Activated CD4-positive, alpha-beta T cell treated with anti-CD3 and anti-CD28 coated beads, Interleukin-2, amount 10 ng/mL, durations not matched to agents 24 days and 14 days (primary cell): Measurements from ENCODE around the gene BICC1. TPM values are rescaled to one million over a fixed set of nuclear protein-coding genes. Genes with fewer than 3 reads are reported as not detected.
"Not testable (repeated sequence)": the region's sequence is repeated elsewhere in the genome, so short reads cannot be mapped to it uniquely, and the experiment has no call there.

Source experiments
- DNase-seq: peaks from one replicate; pipeline ENCODE4 v3.0.0; 2022
- H3K27ac Mint-ChIP-seq: one replicate; pipeline ENCODE4 v1.8.0; 2022; ENCODE audit warnings: mild to moderate bottlenecking, mixed read lengths
- H3K27me3 Mint-ChIP-seq: one replicate; pipeline ENCODE4 v1.8.0; 2022; ENCODE audit warnings: mixed read lengths
- H3K36me3 Mint-ChIP-seq: one replicate; pipeline ENCODE4 v1.8.0; 2022; ENCODE audit warnings: low read depth, mild to moderate bottlenecking, mixed read lengths
- H3K4me1 Mint-ChIP-seq: one replicate; pipeline ENCODE4 v1.8.0; 2021; ENCODE audit warnings: mixed read lengths
- H3K4me3 Mint-ChIP-seq: one replicate; pipeline ENCODE4 v1.8.0; 2022; ENCODE audit warnings: mild to moderate bottlenecking, moderate library complexity, mixed read lengths
- H3K9me3 Mint-ChIP-seq: one replicate; pipeline ENCODE4 v1.8.0; 2021; ENCODE audit warnings: mixed read lengths
- intact Hi-C: fragments of 100-400 bp; cut with micrococcal nuclease; formaldehyde crosslinking; loops from one replicate; pipeline ENCODE4 v1.15.1; 2023
- total RNA-seq: library from RNA; stranded (reverse); gene quantifications from 2 replicates; pipeline ENCODE4 v1.2.3, GENCODE V29; 2022

Gene BICC1
- total RNA-seq, 1 donor from 2014 or later, result not detected

DNA sequence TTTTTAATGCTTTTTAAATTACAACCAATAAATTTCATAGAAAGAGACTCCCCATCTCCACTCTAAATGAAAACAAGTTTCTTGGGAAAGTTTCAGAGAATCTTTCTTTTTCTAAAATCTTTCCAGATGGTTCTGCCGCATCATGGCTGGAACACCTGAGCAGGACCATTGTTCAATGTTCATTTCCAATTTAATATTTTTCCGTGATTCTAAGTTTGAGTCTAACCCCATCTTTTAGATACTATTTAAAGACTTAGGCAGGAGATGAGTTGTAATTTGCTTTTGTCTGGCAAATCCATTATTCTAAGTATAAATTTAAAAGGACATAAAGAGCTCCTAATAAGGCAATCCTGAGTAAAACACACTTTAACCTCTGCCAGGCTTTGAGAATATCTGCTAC lies 325.2 kb downstream of the BICC1 start:
- DNase-seq, result no peak
- no peak overlapping the region for H3K27ac Mint-ChIP-seq
- no peak overlapping the region for H3K4me3 Mint-ChIP-seq
- H3K36me3 Mint-ChIP-seq, result no peaks in the 10 kb centered on the region
- H3K9me3 Mint-ChIP-seq, result no peaks in the 10 kb centered on the region
- intact Hi-C loops, result no loop called here
- H3K4me1 Mint-ChIP-seq, result no peaks in the 10 kb centered on the region
- H3K27me3 Mint-ChIP-seq, result no peaks in the 10 kb centered on the region

DNA sequence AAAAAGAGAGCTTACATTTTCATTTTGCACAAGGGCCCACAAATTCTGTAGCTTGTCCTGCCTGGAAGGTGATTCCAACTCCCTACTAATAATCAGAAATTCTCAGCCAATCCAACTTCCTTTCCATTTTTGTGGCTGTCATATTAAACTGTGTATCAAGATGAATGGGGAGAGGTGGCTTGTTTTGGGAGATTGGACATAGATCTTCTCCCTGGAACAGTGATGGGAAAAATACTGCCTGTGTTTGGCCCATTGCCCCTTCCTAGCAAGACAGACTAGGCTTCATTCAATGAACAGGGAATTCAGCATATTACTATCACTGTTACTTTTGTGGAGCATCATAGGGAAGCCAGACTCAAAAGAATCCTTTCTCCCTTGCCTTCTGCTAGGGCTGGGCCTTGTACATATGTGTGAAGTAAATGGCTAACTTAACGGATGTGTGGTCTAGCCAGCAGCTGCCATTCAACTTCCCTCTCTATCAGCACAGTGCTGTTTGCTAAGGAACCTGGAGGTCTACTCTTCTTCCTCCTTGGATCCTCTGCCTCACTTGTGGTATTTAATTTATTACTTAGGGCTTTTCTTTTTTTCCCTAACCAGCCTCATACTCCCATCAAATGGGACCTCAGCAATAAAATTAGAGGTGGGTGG lies 326.0 kb downstream of the BICC1 start:
- intact Hi-C loops, result no loop called here
- no peak for DNase-seq
- H3K9me3 Mint-ChIP-seq, result no peaks in the 10 kb centered on the region
- H3K27ac Mint-ChIP-seq, result no peak overlapping the region
- no peak overlapping the region for H3K4me3 Mint-ChIP-seq
- no peaks in the 10 kb centered on the region for H3K4me1 Mint-ChIP-seq
- H3K36me3 Mint-ChIP-seq, result no peaks in the 10 kb centered on the region
- no peaks in the 10 kb centered on the region for H3K27me3 Mint-ChIP-seq

DNA sequence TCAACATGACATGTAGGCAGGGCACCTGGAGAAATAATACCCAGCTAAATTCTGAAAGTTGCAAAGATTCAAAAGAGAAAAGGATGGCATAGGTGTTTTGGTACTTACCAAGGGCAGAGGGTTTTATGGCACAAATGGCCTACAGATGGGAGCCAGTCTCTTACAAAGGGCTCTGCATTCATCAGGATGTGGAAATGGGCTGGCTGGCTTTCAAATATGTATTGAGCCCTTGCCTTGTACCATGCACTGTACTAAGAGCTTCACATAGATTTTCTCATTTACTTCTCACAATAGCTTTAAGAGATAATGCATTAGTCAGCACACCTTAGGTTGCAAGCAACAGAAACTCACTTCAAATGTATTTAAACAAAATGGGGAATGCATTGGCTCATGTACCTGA lies 327.1 kb downstream of the BICC1 start:
- no peak for DNase-seq
- Mint-ChIP-seq H3K27ac (no peak overlapping the region), H3K4me3 (no peak overlapping the region), H3K36me3 (no peaks in the 10 kb centered on the region), H3K27me3 (no peaks in the 10 kb centered on the region), H3K4me1 (no peaks in the 10 kb centered on the region), H3K9me3 (no peaks in the 10 kb centered on the region)
- intact Hi-C loops, result no loop called here

DNA sequence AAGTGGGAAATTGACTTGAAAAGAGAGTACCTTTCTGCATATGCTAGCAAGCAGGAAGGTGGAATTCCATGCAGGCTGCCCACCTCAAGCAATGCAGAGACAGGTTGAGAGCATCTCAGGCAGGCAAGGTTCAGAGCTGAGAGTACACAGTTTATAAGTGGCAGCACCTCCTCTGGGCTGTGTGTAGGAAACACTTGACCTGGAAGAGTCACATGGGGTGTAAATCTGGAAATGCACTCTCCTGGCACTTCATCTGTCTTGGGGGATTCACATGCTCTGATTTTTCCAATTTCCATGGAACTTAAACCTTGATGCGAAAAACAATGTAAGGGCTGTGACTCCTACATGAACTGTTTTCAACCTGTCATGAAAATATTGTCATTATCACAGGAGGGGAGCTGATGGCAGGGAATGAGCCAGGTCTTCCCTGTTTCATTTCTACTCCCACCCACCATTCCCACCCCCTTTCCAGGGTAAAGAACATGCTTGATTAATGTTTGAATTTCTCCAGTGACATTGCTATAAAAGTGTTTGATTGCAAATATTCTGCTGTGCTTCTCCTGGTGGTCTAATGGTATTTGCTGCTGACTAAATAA lies 328.3 kb downstream of the BICC1 start:
- intact Hi-C loops, result no loop called here
- no peak overlapping the region for H3K4me3 Mint-ChIP-seq
- no peaks in the 10 kb centered on the region for H3K27me3 Mint-ChIP-seq
- H3K36me3 Mint-ChIP-seq, result no peaks in the 10 kb centered on the region
- no peaks in the 10 kb centered on the region for H3K4me1 Mint-ChIP-seq
- H3K9me3 Mint-ChIP-seq, result no peaks in the 10 kb centered on the region
- H3K27ac Mint-ChIP-seq, result no peak overlapping the region
- DNase-seq, result no peak

- no peak for DNase-seq
- Mint-ChIP-seq H3K27me3 (no peaks in the 10 kb centered on the region), H3K27ac (no peak overlapping the region), H3K4me3 (no peak overlapping the region), H3K36me3 (no peaks in the 10 kb centered on the region), H3K4me1 (no peaks in the 10 kb centered on the region), H3K9me3 (no peaks in the 10 kb centered on the region)
- intact Hi-C loops, result no loop called here
These were observed 330.2 kb downstream of the BICC1 start for GRCh38 chr10:58842860-58843376.

GRCh38 chr10:58843760-58844159 lies 331.1 kb downstream of the BICC1 start:
- H3K27ac Mint-ChIP-seq, result no peak overlapping the region
- no peak overlapping the region for H3K4me3 Mint-ChIP-seq
- intact Hi-C loops, result no loop called here
- DNase-seq, result no peak
- H3K9me3 Mint-ChIP-seq, result no peaks in the 10 kb centered on the region
- no peaks in the 10 kb centered on the region for H3K36me3 Mint-ChIP-seq
- no peaks in the 10 kb centered on the region for H3K4me1 Mint-ChIP-seq
- H3K27me3 Mint-ChIP-seq, result no peaks in the 10 kb centered on the region

GRCh38 chr10:58844680-58845079 lies 332.0 kb downstream of the BICC1 start:
- no peaks in the 10 kb centered on the region for H3K36me3 Mint-ChIP-seq
- H3K4me3 Mint-ChIP-seq, result no peak overlapping the region
- no peaks in the 10 kb centered on the region for H3K27me3 Mint-ChIP-seq
- no peaks in the 10 kb centered on the region for H3K9me3 Mint-ChIP-seq
- no peaks in the 10 kb centered on the region for H3K4me1 Mint-ChIP-seq
- intact Hi-C loops, result no loop called here
- DNase-seq, result no peak
- no peak overlapping the region for H3K27ac Mint-ChIP-seq

DNA sequence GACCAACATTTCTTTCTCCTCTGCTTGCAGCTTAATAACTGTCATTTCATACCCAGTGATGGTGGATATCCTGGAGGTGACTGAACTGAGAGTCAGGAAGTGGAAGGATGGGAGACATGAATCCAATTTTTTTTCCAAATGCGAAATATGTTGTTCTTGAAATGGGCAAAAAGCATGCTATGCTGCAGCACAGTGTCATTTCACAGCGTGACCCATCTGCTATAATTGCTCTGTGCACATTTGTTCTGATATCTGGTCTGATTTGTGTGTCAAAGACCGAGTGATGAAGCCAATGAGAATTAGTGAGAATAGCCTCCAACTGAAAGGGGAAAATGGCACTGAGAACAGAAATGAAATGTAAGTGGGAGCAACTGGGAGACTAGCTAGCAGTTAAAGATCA lies 334.2 kb downstream of the BICC1 start:
- intact Hi-C loops, result no loop called here
- Mint-ChIP-seq H3K4me1 (no peaks in the 10 kb centered on the region), H3K36me3 (no peaks in the 10 kb centered on the region)

DNA sequence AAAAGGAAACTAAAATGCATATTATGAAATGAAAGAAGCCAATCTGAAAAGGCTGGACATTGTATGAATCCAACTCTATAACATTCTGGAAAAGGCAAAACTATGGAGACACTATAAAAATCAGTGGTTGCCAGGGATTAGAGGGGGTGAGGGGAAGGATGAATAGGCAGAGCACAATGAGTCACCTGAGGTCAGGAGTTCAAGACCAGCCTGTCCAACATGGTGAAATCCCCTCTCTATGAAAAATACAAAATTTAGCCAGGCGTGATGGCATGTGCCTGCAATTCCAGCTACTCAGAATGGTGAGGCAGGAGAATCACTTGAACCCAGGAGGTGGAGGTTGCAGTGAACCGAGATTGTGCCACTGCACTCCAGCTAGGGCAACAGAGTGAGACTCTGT lies 338.9 kb downstream of the BICC1 start:
- Mint-ChIP-seq H3K36me3 (no peaks in the 10 kb centered on the region), H3K27me3 (no peaks in the 10 kb centered on the region), H3K4me3 (no peak overlapping the region), H3K27ac (no peak overlapping the region), H3K9me3 (no peaks in the 10 kb centered on the region), H3K4me1 (no peaks in the 10 kb centered on the region)
- intact Hi-C loops, result no loop called here
- no peak for DNase-seq

More for the DNA sequence above, 334.2 kb downstream of the BICC1 start:
- no peak for DNase-seq
- Mint-ChIP-seq H3K4me3 (no peak overlapping the region), H3K9me3 (no peaks in the 10 kb centered on the region), H3K27ac (no peak overlapping the region), H3K27me3 (no peaks in the 10 kb centered on the region)

DNA sequence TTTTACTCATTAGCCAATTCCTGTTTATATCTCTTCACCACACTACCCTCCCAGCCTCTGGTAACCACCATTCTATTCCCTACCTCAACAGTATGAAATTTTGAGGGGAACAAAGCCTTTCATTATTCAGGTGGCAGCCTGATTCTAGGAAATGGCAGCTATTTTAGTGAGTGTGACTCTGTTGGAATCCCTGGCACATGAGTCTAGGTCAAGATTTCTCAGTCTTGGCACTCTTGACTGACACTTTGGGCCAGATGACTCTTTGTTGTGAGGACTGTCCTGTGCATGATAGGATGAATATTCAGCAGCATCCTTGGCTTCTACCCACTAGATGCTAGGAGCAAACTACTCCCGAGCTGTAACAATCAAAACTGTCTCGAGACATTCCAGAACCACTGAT lies 341.0 kb downstream of the BICC1 start:
- intact Hi-C loops, result no loop called here
- no peak for DNase-seq

GRCh38 chr10:58854811-58855210 lies 342.1 kb downstream of the BICC1 start:
- H3K36me3 Mint-ChIP-seq, result no peaks in the 10 kb centered on the region
- H3K9me3 Mint-ChIP-seq, result no peaks in the 10 kb centered on the region
- no peak for DNase-seq
- H3K27ac Mint-ChIP-seq, result no peak overlapping the region
- H3K4me1 Mint-ChIP-seq, result no peaks in the 10 kb centered on the region
- intact Hi-C loops, result no loop called here
- H3K4me3 Mint-ChIP-seq, result no peak overlapping the region
- H3K27me3 Mint-ChIP-seq, result no peaks in the 10 kb centered on the region

More for the DNA sequence above, 341.0 kb downstream of the BICC1 start:
- no peaks in the 10 kb centered on the region for H3K27me3 Mint-ChIP-seq
- H3K27ac Mint-ChIP-seq, result no peak overlapping the region
- H3K4me1 Mint-ChIP-seq, result no peaks in the 10 kb centered on the region
- no peaks in the 10 kb centered on the region for H3K36me3 Mint-ChIP-seq
- no peaks in the 10 kb centered on the region for H3K9me3 Mint-ChIP-seq
- H3K4me3 Mint-ChIP-seq, result no peak overlapping the region

DNA sequence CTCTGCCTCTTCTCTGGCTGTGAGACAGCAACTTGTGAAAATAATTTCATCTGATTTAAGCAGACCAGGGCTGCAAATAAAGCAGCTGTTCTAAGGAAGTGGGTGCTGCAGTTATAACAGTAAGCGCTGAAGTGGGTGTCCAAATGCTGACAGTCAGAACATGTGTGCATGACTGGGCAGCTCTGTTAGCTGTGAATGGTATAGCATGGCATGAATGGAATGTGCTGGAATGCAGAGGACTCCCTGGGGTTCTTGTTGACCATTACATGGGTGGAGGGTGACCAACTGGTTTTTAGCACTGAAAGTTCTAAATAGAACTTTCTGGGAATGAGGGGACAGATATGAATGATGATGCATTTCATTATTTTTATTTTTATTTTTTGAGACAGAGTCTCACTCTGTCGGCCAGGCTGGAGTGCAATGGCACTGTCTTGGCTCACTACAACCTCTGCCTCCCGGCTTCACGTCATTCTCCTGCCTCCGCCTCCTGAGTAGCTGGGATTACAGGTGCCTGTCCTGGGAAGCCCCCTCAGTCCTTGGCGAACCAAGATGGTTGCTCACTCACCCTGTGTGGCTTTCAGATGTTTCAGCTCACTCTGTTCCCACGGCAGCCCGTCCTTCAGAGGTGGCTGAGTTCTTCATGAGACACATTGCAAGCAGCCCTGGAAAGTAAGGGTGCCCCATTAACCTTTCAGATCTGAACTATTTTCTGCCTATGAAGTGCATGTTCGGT lies 344.0 kb downstream of the BICC1 start:
- Mint-ChIP-seq H3K27me3 (no peaks in the 10 kb centered on the region), H3K36me3 (no peaks in the 10 kb centered on the region), H3K4me1 (no peaks in the 10 kb centered on the region), H3K9me3 (no peaks in the 10 kb centered on the region), H3K4me3 (no peak overlapping the region), H3K27ac (no peak overlapping the region)
- intact Hi-C loops, result no loop called here
- no peak for DNase-seq

DNA sequence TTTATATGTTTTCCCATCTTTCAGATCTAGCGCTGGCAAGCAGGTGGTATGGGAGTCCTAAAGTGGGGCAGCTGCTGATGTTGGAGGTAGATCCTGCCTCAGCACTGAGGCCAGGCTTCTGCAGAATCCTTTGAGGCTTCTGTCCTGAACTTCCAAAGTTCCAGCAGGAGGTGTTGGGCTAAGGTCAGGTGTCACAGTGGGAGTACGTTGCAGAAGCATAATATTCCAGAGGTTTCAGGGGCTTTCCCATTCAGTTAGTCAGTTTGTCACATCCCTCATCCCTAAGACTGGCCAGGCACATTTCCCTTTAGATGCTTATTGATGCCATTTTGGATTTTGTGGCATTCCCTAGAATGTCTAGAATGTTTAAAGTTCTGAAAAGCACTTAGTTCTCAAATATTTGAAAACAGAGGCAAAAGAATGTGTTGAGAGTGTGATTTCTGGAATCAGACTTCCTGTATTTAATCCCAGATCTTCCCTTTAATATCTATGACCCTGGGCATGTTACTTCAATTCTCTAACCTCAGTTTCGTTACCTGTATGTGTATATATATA lies 344.7 kb downstream of the BICC1 start:
- H3K4me3 Mint-ChIP-seq, result no peak overlapping the region
- H3K27me3 Mint-ChIP-seq, result no peaks in the 10 kb centered on the region
- no peak for DNase-seq
- H3K4me1 Mint-ChIP-seq, result no peaks in the 10 kb centered on the region
- no peaks in the 10 kb centered on the region for H3K36me3 Mint-ChIP-seq
- intact Hi-C loops, result no loop called here
- no peaks in the 10 kb centered on the region for H3K9me3 Mint-ChIP-seq
- no peak overlapping the region for H3K27ac Mint-ChIP-seq

- H3K4me1 Mint-ChIP-seq, H3K4me3 Mint-ChIP-seq, H3K27me3 Mint-ChIP-seq, DNase-seq, H3K9me3 Mint-ChIP-seq, H3K27ac Mint-ChIP-seq, intact Hi-C loops, H3K36me3 Mint-ChIP-seq: not testable (repeated sequence)
These were observed 345.5 kb downstream of the BICC1 start for GRCh38 chr10:58858123-58858522.
